HUES48 (cell line): ENCODE data around the gene ADSS1.

Source experiments
- H3K27ac ChIP-seq: one replicate; pipeline ENCODE4 v1.7.0; 2013; ENCODE audit warnings: low read depth, low read length, inconsistent platforms
- H3K27me3 ChIP-seq: 2 replicates; pipeline ENCODE4 v1.6.1; 2013; ENCODE audit warnings: mild to moderate bottlenecking, low read length; ENCODE audit not compliant: control insufficient read depth, insufficient read depth
- H3K36me3 ChIP-seq: 2 replicates; pipeline ENCODE4 v1.6.1; 2013; ENCODE audit warnings: low read length; ENCODE audit not compliant: control insufficient read depth, insufficient read depth
- H3K4me1 ChIP-seq: 2 replicates; pipeline ENCODE4 v1.6.1; 2013; ENCODE audit warnings: mild to moderate bottlenecking, low read length; ENCODE audit not compliant: control insufficient read depth, insufficient read depth
- H3K4me3 ChIP-seq: 2 replicates; pipeline ENCODE4 v1.5.1; 2013; ENCODE audit warnings: mild to moderate bottlenecking, low read depth, low read length
- H3K9ac ChIP-seq: 2 replicates; pipeline ENCODE4 v1.6.1; 2013; ENCODE audit warnings: mild to moderate bottlenecking, low read depth, low read length, moderate library complexity
- H3K9me3 ChIP-seq: 2 replicates; pipeline ENCODE4 v1.6.1; 2013; ENCODE audit warnings: low read length; ENCODE audit not compliant: control insufficient read depth, insufficient read depth

ADSS1 gene

DNA sequence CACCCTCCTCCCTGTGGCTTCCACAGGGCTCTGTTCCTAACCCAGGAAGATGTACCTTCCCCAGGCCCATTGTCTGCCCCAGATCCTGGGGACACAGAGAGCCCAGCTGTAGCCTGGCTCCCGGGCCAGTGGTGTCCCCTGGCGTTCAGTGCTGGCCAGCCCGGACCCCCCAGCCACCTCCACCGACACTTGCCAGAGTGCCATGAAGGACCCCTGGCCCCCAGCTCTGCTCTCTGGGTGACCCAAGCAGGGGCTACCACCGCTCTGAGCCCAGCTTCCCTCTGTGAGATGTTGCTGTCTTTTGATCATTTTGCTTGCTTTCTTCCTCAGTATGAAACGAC, 28.4 kb upstream of the ADSS1 start:
- Histone ChIP-seq H3K9me3 (no peaks in the 10 kb centered on the region), H3K36me3 (peaks cover 8% of the 10 kb centered on the region), H3K4me3 (no peak overlapping the region), H3K27me3 (no peaks in the 10 kb centered on the region), H3K27ac (no peak overlapping the region), H3K4me1 (peaks cover 31% of the 10 kb centered on the region), H3K9ac (no peak overlapping the region)

DNA sequence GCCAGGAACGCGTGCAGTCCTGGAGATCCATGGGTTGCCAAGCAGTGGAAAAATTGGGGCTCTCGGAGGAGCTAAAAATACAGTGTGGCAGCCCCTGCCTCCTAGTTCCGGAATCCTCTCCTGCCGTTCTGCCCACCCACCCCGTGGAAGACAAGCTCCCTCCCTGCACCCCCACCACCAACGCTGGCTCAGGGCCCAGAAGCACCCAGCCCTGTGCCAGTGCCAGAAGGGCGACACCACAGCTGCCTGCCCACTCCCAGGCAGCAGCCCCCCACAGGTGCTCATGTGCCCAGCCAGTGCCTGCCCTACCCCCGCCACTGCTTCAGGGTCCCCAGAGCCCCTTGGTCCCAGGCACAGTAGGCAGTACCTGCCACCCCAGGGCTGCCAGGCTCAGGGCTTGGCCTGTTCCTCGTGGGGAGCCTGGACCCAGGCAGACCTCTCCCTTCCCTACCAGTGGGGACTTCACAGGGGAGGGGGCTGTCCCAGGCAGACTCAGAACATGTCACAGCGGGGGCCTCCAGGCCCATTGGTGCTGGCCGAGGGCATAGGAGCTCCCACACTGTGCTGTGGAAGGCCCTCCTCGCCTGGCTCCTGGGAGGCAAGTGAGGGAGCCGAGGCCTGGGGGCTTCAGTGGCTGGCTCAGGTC, 27.2 kb upstream of the ADSS1 start:
- Histone ChIP-seq H3K27me3 (no peaks in the 10 kb centered on the region), H3K9me3 (no peaks in the 10 kb centered on the region), H3K4me3 (no peak overlapping the region), H3K9ac (no peak overlapping the region), H3K27ac (no peak overlapping the region), H3K36me3 (peaks cover 8% of the 10 kb centered on the region), H3K4me1 (peaks cover 24% of the 10 kb centered on the region)

DNA sequence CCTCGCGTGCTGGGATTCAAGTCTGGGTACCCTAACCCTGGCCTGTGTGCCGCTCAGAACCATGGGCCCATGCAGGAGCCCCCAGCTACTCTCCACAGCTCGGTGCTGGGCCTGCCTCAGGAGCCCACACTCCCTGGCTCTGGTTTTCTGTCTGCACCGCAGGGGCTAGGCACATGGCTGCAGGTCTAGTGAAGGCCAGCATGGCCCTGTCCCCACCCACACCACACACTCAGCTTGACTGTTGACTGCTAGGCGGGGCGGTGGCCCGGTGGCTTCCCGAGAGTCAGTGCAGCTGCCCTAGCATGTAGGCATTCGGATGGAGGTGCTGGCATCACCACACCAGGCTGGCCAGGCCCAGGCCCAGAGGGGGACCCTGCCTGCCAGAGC, 26.7 kb upstream of the ADSS1 start:
- Histone ChIP-seq H3K4me1 (peaks cover 24% of the 10 kb centered on the region), H3K9ac (no peak overlapping the region), H3K27me3 (no peaks in the 10 kb centered on the region), H3K4me3 (no peak overlapping the region), H3K27ac (no peak overlapping the region), H3K36me3 (peaks cover 8% of the 10 kb centered on the region), H3K9me3 (no peaks in the 10 kb centered on the region)

DNA sequence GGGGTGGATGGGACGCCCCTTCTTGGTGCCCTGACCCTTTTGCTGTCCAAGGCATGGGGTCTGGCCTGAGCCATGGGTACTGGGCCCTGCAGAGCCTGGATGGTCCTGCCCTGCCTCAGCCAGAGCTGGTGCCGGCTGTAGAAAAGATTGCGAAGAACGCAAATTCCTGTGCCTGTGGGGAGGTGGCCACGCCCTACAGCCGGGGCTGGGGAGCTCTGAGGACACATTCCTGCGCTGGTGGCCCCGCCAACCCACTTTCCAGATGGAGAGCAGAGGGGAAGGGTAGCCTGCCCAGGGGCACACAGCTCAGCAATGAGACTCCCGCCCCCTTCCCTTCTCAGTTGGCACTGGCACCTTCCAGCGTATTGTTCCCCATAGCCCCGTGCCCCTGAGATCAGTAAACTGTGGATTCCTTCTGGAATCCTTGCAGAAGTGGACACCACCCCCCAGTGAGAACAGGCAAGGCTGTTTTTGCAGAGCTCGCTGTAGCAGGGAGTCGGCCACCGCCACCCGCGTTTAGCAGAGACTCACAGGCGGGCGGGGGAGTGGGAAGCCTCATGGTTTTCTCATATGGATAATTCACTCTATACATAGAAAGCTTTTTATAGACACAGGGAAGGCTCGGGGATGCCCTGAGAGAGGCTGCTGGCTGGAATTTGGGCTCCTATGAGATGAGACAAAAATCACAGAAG, 26.0 kb upstream of the ADSS1 start:
- H3K4me3 ChIP-seq: no peak overlapping the region
- H3K36me3 ChIP-seq: peaks cover 10% of the 10 kb centered on the region
- no peaks in the 10 kb centered on the region for H3K27me3 ChIP-seq
- no peaks in the 10 kb centered on the region for H3K9me3 ChIP-seq
- H3K9ac ChIP-seq: no peak overlapping the region
- H3K4me1 ChIP-seq: peaks cover 24% of the 10 kb centered on the region
- H3K27ac ChIP-seq: no peak overlapping the region

DNA sequence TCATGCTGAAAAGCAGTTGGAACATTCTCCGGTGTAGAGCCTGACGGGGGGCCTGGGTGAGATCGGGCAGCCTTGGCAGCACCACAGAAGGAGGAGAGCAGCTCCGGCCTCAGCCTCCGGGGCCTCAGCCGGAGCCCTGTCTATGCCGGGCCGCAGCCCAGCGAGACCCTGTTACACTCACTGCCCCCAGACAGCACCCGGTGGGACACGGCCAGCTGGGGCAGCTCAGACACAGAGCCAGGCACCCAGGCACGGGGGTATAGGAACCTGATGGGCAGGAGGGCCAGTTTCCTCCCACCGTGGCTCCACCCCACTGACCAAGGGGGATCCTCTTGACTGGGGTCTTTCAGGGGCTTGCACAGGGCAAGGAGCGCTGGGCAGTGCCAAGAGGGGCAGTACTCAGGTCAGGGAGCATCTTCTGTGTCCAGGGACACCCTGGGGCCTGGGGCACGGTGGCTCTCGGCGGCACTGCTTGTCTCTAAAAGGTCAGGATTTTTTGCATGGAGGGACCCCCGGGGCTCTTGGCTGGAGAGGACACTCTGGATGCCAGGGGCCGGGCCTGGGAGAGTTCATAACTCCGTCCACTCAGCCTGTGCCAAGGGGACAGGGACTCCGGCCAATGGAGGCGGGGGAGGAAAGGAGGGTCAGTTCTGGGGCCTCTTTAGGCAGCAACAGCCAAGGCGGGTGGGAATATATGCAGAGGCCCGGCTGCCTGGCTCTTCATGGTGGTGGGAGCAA, 25.2 kb upstream of the ADSS1 start:
- no peak overlapping the region for H3K27ac ChIP-seq
- no peaks in the 10 kb centered on the region for H3K27me3 ChIP-seq
- peaks cover 18% of the 10 kb centered on the region for H3K36me3 ChIP-seq
- no peak overlapping the region for H3K4me3 ChIP-seq
- H3K4me1 ChIP-seq: peaks cover 24% of the 10 kb centered on the region
- H3K9ac ChIP-seq: no peak overlapping the region
- 0 out of 2 replicates have a peak, but pooled peaks cover under 1% of the 10 kb centered on the region for H3K9me3 ChIP-seq

DNA sequence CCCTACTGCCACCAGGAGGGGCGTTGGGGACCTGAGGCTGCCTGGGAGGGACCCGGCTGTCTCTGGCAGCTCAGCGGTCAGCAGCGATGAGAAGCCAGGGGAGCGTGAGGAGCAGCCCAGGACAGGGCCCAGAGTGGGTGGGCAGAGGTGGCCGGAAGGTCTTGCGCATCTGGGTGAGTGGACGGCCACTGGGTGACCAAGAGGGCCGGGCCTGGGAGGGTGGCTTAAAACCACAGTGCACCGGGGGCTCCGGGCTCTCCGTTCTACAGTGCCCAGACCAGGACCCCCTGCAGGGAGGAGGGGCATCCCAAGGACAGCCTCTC, 24.6 kb upstream of the ADSS1 start:
- peaks cover 21% of the 10 kb centered on the region for H3K4me1 ChIP-seq
- H3K36me3 ChIP-seq: peaks cover 23% of the 10 kb centered on the region

DNA sequence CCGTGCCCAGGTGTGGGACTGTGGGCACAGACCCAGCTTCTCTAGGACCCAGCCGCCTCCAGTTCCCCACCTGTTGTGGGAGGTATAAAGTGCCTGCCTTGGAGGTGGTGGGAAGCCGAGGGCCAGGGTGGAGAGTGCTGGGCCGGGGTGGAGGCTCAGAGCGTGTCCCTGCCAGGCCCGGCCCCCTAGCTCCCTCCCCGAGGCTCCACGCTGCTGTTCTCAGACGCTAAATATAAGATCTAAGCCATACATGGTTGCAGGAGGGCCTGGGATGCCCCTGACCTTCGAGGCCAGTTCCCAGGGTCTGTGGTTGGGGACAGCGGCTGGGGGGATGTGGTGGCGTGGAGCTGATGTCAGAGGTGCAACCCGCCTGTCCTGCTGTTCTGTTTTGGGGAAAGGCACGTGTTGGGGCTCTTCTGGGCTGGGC, 23.8 kb upstream of the ADSS1 start:
- no peak overlapping the region for H3K4me3 ChIP-seq
- peaks cover 12% of the 10 kb centered on the region for H3K4me1 ChIP-seq
- H3K9me3 ChIP-seq: peaks cover 9% of the 10 kb centered on the region
- no peak overlapping the region for H3K9ac ChIP-seq
- H3K27ac ChIP-seq: no peak overlapping the region
- H3K27me3 ChIP-seq: no peaks in the 10 kb centered on the region
- peaks cover 30% of the 10 kb centered on the region for H3K36me3 ChIP-seq

More for the DNA sequence above, 24.6 kb upstream of the ADSS1 start:
- Histone ChIP-seq H3K4me3 (no peak overlapping the region), H3K9ac (no peak overlapping the region), H3K27me3 (no peaks in the 10 kb centered on the region), H3K9me3 (peaks cover 6% of the 10 kb centered on the region), H3K27ac (no peak overlapping the region)

DNA sequence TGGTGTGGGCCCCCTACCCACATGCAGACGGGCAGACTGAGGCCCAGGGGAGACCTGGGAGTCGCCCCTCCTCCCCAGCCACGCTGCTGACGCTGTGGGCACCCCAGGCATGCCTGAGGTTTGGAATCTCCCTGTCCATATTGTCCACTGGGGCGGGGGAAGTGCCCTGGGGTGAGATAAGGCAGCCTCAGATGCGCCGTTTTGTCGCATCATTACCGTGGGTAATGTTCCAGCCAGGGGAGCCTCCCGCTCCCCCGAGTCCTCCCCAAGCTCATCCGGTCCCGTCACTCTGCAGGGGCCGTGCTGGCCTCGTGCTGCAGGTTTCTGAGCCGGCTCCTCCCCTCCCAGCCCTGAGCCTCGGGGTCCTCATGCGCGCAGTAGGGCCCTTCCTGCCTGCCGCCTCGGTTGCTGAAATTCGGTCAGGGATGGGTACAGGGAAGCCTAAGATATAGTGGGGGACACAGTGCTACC, 23.2 kb upstream of the ADSS1 start:
- H3K36me3 ChIP-seq: peaks cover 29% of the 10 kb centered on the region
- no peak overlapping the region for H3K9ac ChIP-seq
- peaks cover 11% of the 10 kb centered on the region for H3K4me1 ChIP-seq

DNA sequence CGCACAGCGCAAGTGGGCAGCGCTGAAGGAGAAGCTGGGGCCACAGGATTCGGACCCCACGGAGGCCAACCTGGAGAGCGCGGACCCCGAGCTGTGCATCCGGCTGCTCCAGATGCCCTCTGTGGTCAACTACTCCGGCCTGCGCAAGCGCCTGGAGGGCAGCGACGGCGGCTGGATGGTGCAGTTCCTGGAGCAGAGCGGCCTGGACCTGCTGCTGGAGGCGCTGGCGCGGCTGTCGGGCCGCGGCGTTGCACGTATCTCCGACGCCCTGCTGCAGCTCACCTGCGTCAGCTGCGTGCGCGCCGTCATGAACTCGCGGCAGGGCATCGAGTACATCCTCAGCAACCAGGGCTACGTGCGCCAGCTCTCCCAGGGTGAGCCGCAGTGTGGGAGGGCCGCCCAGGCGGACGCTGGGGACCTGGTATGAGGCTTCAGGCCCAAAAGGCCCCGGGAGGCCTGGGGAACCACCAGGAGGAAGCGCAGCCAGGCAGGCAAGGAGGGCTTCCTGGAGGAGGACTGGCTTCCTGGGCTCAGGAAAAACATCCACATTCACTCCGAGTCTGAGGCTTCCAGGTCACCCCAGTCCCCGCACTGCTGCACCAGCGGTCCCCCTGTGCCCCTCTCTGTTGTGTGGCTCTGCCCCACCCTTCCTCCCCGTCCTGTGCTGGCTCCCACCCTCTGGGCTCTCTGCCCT, 22.5 kb upstream of the ADSS1 start:
- Histone ChIP-seq H3K27me3 (no peaks in the 10 kb centered on the region), H3K9me3 (peaks cover 9% of the 10 kb centered on the region), H3K27ac (no peak overlapping the region), H3K4me1 (peaks cover 11% of the 10 kb centered on the region), H3K4me3 (peak overlapping the region; percentile 34; the same call in 1 of the 2 replicates), H3K9ac (no peak overlapping the region), H3K36me3 (peaks cover 22% of the 10 kb centered on the region; the same call in 1 of the 2 replicates)

More for the DNA sequence above, 23.2 kb upstream of the ADSS1 start:
- H3K27me3 ChIP-seq: no peaks in the 10 kb centered on the region
- no peak overlapping the region for H3K27ac ChIP-seq
- peaks cover 9% of the 10 kb centered on the region for H3K9me3 ChIP-seq
- H3K4me3 ChIP-seq: peak overlapping the region; percentile 34; the same call in 1 of the 2 replicates

DNA sequence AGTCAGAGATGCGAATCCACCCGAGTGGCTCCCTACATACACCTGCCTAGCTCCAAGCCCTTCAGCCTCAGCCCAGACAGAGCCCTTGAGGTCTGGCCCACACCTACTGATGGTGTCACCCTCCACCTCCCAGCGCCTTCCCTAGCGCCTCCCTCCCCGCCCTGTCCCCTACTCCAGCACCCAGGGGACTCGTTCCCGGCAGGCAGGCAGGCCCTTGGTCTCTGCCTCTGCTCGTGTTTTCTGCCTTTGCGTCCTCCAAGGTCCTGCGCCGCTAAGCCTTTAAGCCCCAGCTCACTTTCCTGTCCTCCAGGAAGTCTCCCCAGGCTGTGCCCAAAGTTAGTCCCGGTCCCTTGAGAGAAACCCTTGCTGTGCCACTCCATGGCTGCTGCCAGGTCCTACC, 21.9 kb upstream of the ADSS1 start:
- Histone ChIP-seq H3K27me3 (no peaks in the 10 kb centered on the region), H3K36me3 (peaks cover 22% of the 10 kb centered on the region; the same call in 1 of the 2 replicates), H3K9me3 (peaks cover 9% of the 10 kb centered on the region), H3K27ac (no peak overlapping the region), H3K9ac (no peak overlapping the region), H3K4me1 (peaks cover 16% of the 10 kb centered on the region), H3K4me3 (no peak overlapping the region)
